ENCODE results near the gene CLASP2.
"Not testable (repeated sequence)": the region's sequence is repeated elsewhere in the genome, so short reads cannot be mapped to it uniquely, and the experiment has no call there.

Gene CLASP2

GRCh38 chr3:33678073-33678472, 40.0 kb downstream of the CLASP2 start:
- no peak for DNase-seq (ENCODE audit: extremely low spot score)
- CTCF ChIA-PET: interaction anchor here (1.8 kb wide), 1 partner anchor 109 kb away, joined by 3 read pairs; no protein-coding TSS in a partner anchor
- POLR2A ChIA-PET: no interaction called here
- TF ChIP-seq CTCF (IDR thresholded peaks at IDR 0.05; ENCODE audit: control extremely low read depth, extremely low read depth, low read depth, missing control alignments): no peak

GRCh38 chr3:33673436-33673835, 44.6 kb downstream of the CLASP2 start:
- DNase-seq (ENCODE audit: extremely low spot score); CTCF ChIA-PET; POLR2A ChIA-PET: not testable (repeated sequence)

- no peak for DNase-seq (ENCODE audit: extremely low spot score)
Observed at GRCh38 chr3:33668618-33669017, 49.4 kb downstream of the CLASP2 start.

GRCh38 chr3:33665294-33665693, 52.8 kb downstream of the CLASP2 start:
- TF ChIP-seq CTCF (IDR thresholded peaks at IDR 0.05; ENCODE audit: control extremely low read depth, extremely low read depth, low read depth, missing control alignments): no peak
- DNase-seq (ENCODE audit: extremely low spot score): no peak
- ChIA-PET POLR2A (no interaction called here), CTCF (interaction anchor here (1.0 to 1.5 kb wide), 2 partner anchors 16 to 111 kb away, joined by 3 read pairs; no protein-coding TSS in a partner anchor)

More at GRCh38 chr3:33668618-33669017, 49.4 kb downstream of the CLASP2 start:
- ChIA-PET CTCF (interaction anchor here (1.1 kb wide), 1 partner anchor 9 kb away, joined by 3 read pairs; no protein-coding TSS in a partner anchor), POLR2A (no interaction called here)
- no peak for TF ChIP-seq CTCF (IDR thresholded peaks at IDR 0.05; ENCODE audit: control extremely low read depth, extremely low read depth, low read depth, missing control alignments)

- TF ChIP-seq CTCF (IDR thresholded peaks at IDR 0.05; ENCODE audit: control extremely low read depth, extremely low read depth, low read depth, missing control alignments): no peak
- DNase-seq (ENCODE audit: extremely low spot score): peak; percentile 15
- ChIA-PET POLR2A (no interaction called here), CTCF (no interaction called here)
Observed at GRCh38 chr3:33664195-33664594, 53.9 kb downstream of the CLASP2 start.

GRCh38 chr3:33663042-33663441, 55.0 kb downstream of the CLASP2 start:
- TF ChIP-seq CTCF (IDR thresholded peaks at IDR 0.05; ENCODE audit: control extremely low read depth, extremely low read depth, low read depth, missing control alignments): no peak
- POLR2A ChIA-PET: no interaction called here
- DNase-seq (ENCODE audit: extremely low spot score): no peak
- CTCF ChIA-PET: no interaction called here

GRCh38 chr3:33659856-33660434, 58.1 kb downstream of the CLASP2 start:
- CTCF ChIA-PET: interaction anchor here (0.8 to 2.7 kb wide), 11 partner anchors 9 to 528 kb away, joined by 3 to 10 read pairs (median 4); partner anchors contain the start of gene PDCD6IP
- TF ChIP-seq CTCF (IDR thresholded peaks at IDR 0.05; ENCODE audit: control extremely low read depth, extremely low read depth, low read depth, missing control alignments): no peak
- POLR2A ChIA-PET: interaction anchor here (0.6 kb wide), 1 partner anchor 240 kb away, joined by 4 read pairs; no protein-coding TSS in a partner anchor
- no peak for DNase-seq (ENCODE audit: extremely low spot score)
